ENCODE data around the gene RNF5. TPM values are rescaled to one million over a fixed set of nuclear protein-coding genes. Genes with fewer than 3 reads are reported as not detected.
A peak's percentile ranks its signal among the peaks of the same experiment; 100 is the strongest.
"Not testable (repeated sequence)": the region's sequence is repeated elsewhere in the genome, so short reads cannot be mapped to it uniquely, and the experiment has no call there.

RNF5 gene
- total and polyA plus RNA-seq, 5 experiments from 2014 or later, result 38.6 to 117 (median 102) TPM

- peak in 1 of 10 donors; percentile 53 for DNase-seq
Measured at GRCh38 chr6:32187725-32188380, 9.6 kb downstream of the RNF5 start.

GRCh38 chr6:32188381-32189068 lies 10.3 kb downstream of the RNF5 start:
- no peak for ATAC-seq
- Mint-ChIP-seq H3K9me3 (no peaks in the 10 kb centered on the region), H3K36me3 (peaks cover 6 to 57% (median 22%) of the 10 kb centered on the region in 3 donors), H3K4me1 (peaks cover 37 to 69% (median 52%) of the 10 kb centered on the region in 4 donors), H3K27me3 (no peaks in the 10 kb centered on the region), H3K27ac (peak overlapping the region; percentile 86 to 96 (median 93)), H3K4me3 (peak overlapping the region; percentile 87 to 100 (median 93))
- DNase-seq, result peak in 1 of 10 donors; percentile 50
- POLR2A ChIA-PET, result interaction anchor here (0.5 to 12.3 kb wide), 5 partner anchors 8 to 66 kb away, joined by 3 to 303 read pairs (median 4); partner anchors contain the start of genes AGER, AGPAT1, ATF6B and RNF5

More at GRCh38 chr6:32187725-32188380, 9.6 kb downstream of the RNF5 start:
- H3K27me3 Mint-ChIP-seq, ATAC-seq, H3K9me3 Mint-ChIP-seq: not testable (repeated sequence)
- peaks cover 35 to 66% (median 51%) of the 10 kb centered on the region in 4 donors for H3K4me1 Mint-ChIP-seq
- peaks cover 6 to 60% (median 22%) of the 10 kb centered on the region in 3 donors for H3K36me3 Mint-ChIP-seq
- peak overlapping the region; percentile 88 to 96 (median 92) for H3K27ac Mint-ChIP-seq
- H3K4me3 Mint-ChIP-seq, result peak overlapping the region; percentile 62 to 100 (median 92)
- POLR2A ChIA-PET, result interaction anchor here (0.5 to 12.3 kb wide), 6 partner anchors 8 to 65 kb away, joined by 3 to 303 read pairs (median 4); partner anchors contain the start of genes AGER, AGPAT1, FKBPL and RNF5

GRCh38 chr6:32189069-32189741 lies 11.0 kb downstream of the RNF5 start:
- POLR2A ChIA-PET, result interaction anchor here (0.6 to 12.3 kb wide), 7 partner anchors 9 to 356 kb away, joined by 3 to 303 read pairs (median 4); partner anchors contain the start of genes AGER, AGPAT1, ATF6B and DXO
- DNase-seq (peak in 2 of 10 donors; percentile 2 to 30), ATAC-seq (no peak)
- Mint-ChIP-seq H3K36me3 (peaks cover 6 to 52% (median 22%) of the 10 kb centered on the region in 3 donors), H3K27me3 (no peaks in the 10 kb centered on the region), H3K4me3 (peak overlapping the region; percentile 87 to 100 (median 93)), H3K9me3 (no peaks in the 10 kb centered on the region), H3K4me1 (peaks cover 42 to 73% (median 56%) of the 10 kb centered on the region in 4 donors), H3K27ac (peak overlapping the region; percentile 86 to 96 (median 93))

GRCh38 chr6:32189742-32190053 lies 11.5 kb downstream of the RNF5 start:
- H3K27ac Mint-ChIP-seq, result peak overlapping the region in 9 of 10 donors; percentile 86 to 99 (median 95)
- no peaks in the 10 kb centered on the region for H3K9me3 Mint-ChIP-seq
- DNase-seq (peak in 1 of 10 donors; percentile 6), ATAC-seq (no peak)
- H3K4me1 Mint-ChIP-seq, result peaks cover 45 to 76% (median 60%) of the 10 kb centered on the region in 4 donors
- no peaks in the 10 kb centered on the region for H3K27me3 Mint-ChIP-seq
- H3K4me3 Mint-ChIP-seq, result peak overlapping the region; percentile 87 to 100 (median 93)
- POLR2A ChIA-PET, result interaction anchor here (0.9 to 12.3 kb wide), 6 partner anchors 9 to 695 kb away, joined by 3 to 303 read pairs (median 6); partner anchors contain the start of genes AGER, AGPAT1, ATF6B and DXO
- peaks cover 6 to 50% (median 22%) of the 10 kb centered on the region in 3 donors for H3K36me3 Mint-ChIP-seq

- ATAC-seq (peak; percentile 40 to 58), DNase-seq (peak; percentile 52 to 92 (median 68))
- Mint-ChIP-seq H3K4me1 (peaks cover 49 to 79% (median 65%) of the 10 kb centered on the region in 4 donors), H3K27ac (peak within 1 kb of the TSS; percentile 91 to 100 (median 98)), H3K27me3 (no peaks in the 10 kb centered on the region), H3K9me3 (no peaks in the 10 kb centered on the region), H3K4me3 (peak within 1 kb of the TSS; percentile 94 to 100 (median 98)), H3K36me3 (peaks cover 6 to 49% (median 22%) of the 10 kb centered on the region in 3 donors)
- POLR2A ChIA-PET, result interaction anchor here (0.6 to 12.3 kb wide), 11 partner anchors 10 to 782 kb away, joined by 3 to 303 read pairs (median 4); partner anchors contain the start of genes AGER, AGPAT1, ATF6B and DXO
Measured at GRCh38 chr6:32190054-32190851, 12.0 kb downstream of the RNF5 start, which contains the start of gene PBX2. Gene PBX2, minus strand, starts transcription at chr6:32190202. Its CDS starts 287 bp downstream, at chr6:32189915.

GRCh38 chr6:32190911-32191677 lies 12.9 kb downstream of the RNF5 start:
- POLR2A ChIA-PET, result interaction anchor here (0.6 to 12.3 kb wide), 10 partner anchors 11 to 781 kb away, joined by 3 to 303 read pairs (median 4); partner anchors contain the start of genes AGER, AGPAT1, ATF6B and EHMT2
- no peaks in the 10 kb centered on the region for H3K9me3 Mint-ChIP-seq
- ATAC-seq (no peak), DNase-seq (peak in 2 of 10 donors; percentile 10 to 57)
- H3K27ac Mint-ChIP-seq, result peak overlapping the region; percentile 91 to 100 (median 98)
- H3K36me3 Mint-ChIP-seq, result peaks cover 6 to 41% (median 18%) of the 10 kb centered on the region in 3 donors
- H3K27me3 Mint-ChIP-seq, result no peaks in the 10 kb centered on the region
- peak overlapping the region; percentile 94 to 100 (median 98) for H3K4me3 Mint-ChIP-seq
- peaks cover 47 to 78% (median 65%) of the 10 kb centered on the region in 4 donors for H3K4me1 Mint-ChIP-seq

- Mint-ChIP-seq H3K36me3 (peaks cover 6 to 32% (median 18%) of the 10 kb centered on the region in 3 donors), H3K4me1 (peaks cover 43 to 73% (median 62%) of the 10 kb centered on the region in 4 donors), H3K27me3 (no peaks in the 10 kb centered on the region), H3K4me3 (peak overlapping the region; percentile 94 to 100 (median 98)), H3K9me3 (no peaks in the 10 kb centered on the region), H3K27ac (peak overlapping the region; percentile 91 to 100 (median 98))
- POLR2A ChIA-PET, result interaction anchor here (0.6 to 12.3 kb wide), 18 partner anchors 12 to 780 kb away, joined by 3 to 303 read pairs (median 4); partner anchors contain the start of genes AGER, AGPAT1, ATF6B and DDX39B
- DNase-seq (peak in 3 of 10 donors; percentile 7 to 44 (median 30)), ATAC-seq (no peak)
Measured at GRCh38 chr6:32191696-32192607, 13.7 kb downstream of the RNF5 start.

- Mint-ChIP-seq H3K4me3 (peak within 1 kb of the TSS; percentile 94 to 100 (median 98)), H3K4me1 (peaks cover 39 to 69% (median 58%) of the 10 kb centered on the region in 4 donors), H3K27ac (peak within 1 kb of the TSS; percentile 91 to 100 (median 98)), H3K36me3 (peaks cover 1 to 26% (median 13%) of the 10 kb centered on the region in 3 donors), H3K27me3 (no peaks in the 10 kb centered on the region), H3K9me3 (no peaks in the 10 kb centered on the region)
- no peak for ATAC-seq
- POLR2A ChIA-PET, result interaction anchor here (0.7 to 12.3 kb wide), 16 partner anchors 8 to 779 kb away, joined by 3 to 303 read pairs (median 4); partner anchors contain the start of genes AGER, AGPAT1, ATF6B and DDX39B
- peak in 9 of 10 donors; percentile 36 to 78 (median 57) for DNase-seq
Measured at GRCh38 chr6:32192608-32193039, 14.4 kb downstream of the RNF5 start, which contains the start of gene GPSM3. Gene GPSM3, minus strand, starts transcription at chr6:32192643. Its CDS starts 130 bp downstream, at chr6:32192513.

GRCh38 chr6:32193096-32193495 lies 14.9 kb downstream of the RNF5 start:
- H3K4me1 Mint-ChIP-seq, result peaks cover 38 to 64% (median 55%) of the 10 kb centered on the region in 4 donors
- not testable (repeated sequence) for H3K9me3 Mint-ChIP-seq, DNase-seq, ATAC-seq, H3K27me3 Mint-ChIP-seq
- H3K27ac Mint-ChIP-seq, result peak overlapping the region; percentile 91 to 100 (median 98)
- peaks cover 0 to 21% (median 12%) of the 10 kb centered on the region in 3 donors for H3K36me3 Mint-ChIP-seq
- peak overlapping the region; percentile 94 to 100 (median 98) for H3K4me3 Mint-ChIP-seq
- POLR2A ChIA-PET, result interaction anchor here (0.6 to 12.3 kb wide), 16 partner anchors 8 to 1117 kb away, joined by 3 to 303 read pairs (median 4); partner anchors contain the start of genes AGER, AGPAT1, ATF6B and DDX39B

All from naive thymus-derived CD8-positive, alpha-beta T cell (primary cell).